GM18867 (cell line): Measurements from ENCODE around the gene UBLCP1.
"Not testable (repeated sequence)": the region's sequence is repeated elsewhere in the genome, so short reads cannot be mapped to it uniquely, and the experiment has no call there.

Experiments used
- ATAC-seq: cut with Tn5 transposase; IDR thresholded peaks from one replicate; pipeline ENCODE4 v1.9.1; 2021; ENCODE audit warnings: mild to moderate bottlenecking, moderate library complexity; ENCODE audit not compliant: unreplicated experiment

Gene UBLCP1

GRCh38 chr5:159249158-159249557 is 13.9 kb upstream of the UBLCP1 start:
- ATAC-seq = no peak

- no peak for ATAC-seq
These were observed 10.9 kb upstream of the UBLCP1 start for GRCh38 chr5:159252195-159252594.

- no peak for ATAC-seq
These were observed 6.1 kb upstream of the UBLCP1 start for GRCh38 chr5:159257007-159257406.

GRCh38 chr5:159257629-159258283 is 5.3 kb upstream of the UBLCP1 start:
- ATAC-seq = no peak

GRCh38 chr5:159258361-159258760 is 4.7 kb upstream of the UBLCP1 start:
- no peak for ATAC-seq

GRCh38 chr5:159260212-159260611 is 2.9 kb upstream of the UBLCP1 start:
- ATAC-seq = not testable (repeated sequence)

GRCh38 chr5:159262472-159262858 is 625 bp upstream of the UBLCP1 start:
- ATAC-seq = peak; percentile 4

GRCh38 chr5:159263569-159263905 is 447 bp downstream of the UBLCP1 start:
- peak; percentile 16 for ATAC-seq

GRCh38 chr5:159266764-159267163 is 3.7 kb downstream of the UBLCP1 start:
- not testable (repeated sequence) for ATAC-seq

GRCh38 chr5:159269723-159270122 is 6.6 kb downstream of the UBLCP1 start:
- no peak for ATAC-seq

- no peak for ATAC-seq
These were observed 10.8 kb downstream of the UBLCP1 start for GRCh38 chr5:159273923-159274322.

GRCh38 chr5:159274676-159275075 is 11.6 kb downstream of the UBLCP1 start:
- ATAC-seq = no peak

- ATAC-seq = peak; percentile 49
These were observed 23.4 kb downstream of the UBLCP1 start for GRCh38 chr5:159286420-159287035.

- no peak for ATAC-seq
These were observed 27.7 kb downstream of the UBLCP1 start for GRCh38 chr5:159290741-159291140.

GRCh38 chr5:159294921-159295320 is 31.8 kb downstream of the UBLCP1 start:
- no peak for ATAC-seq

- ATAC-seq = not testable (repeated sequence)
These were observed 34.2 kb downstream of the UBLCP1 start for GRCh38 chr5:159297300-159297699.

- ATAC-seq = no peak
These were observed 38.4 kb downstream of the UBLCP1 start for GRCh38 chr5:159301466-159301865.

- ATAC-seq = not testable (repeated sequence)
These were observed 39.1 kb downstream of the UBLCP1 start for GRCh38 chr5:159301929-159302860.

GRCh38 chr5:159303286-159303685 is 40.2 kb downstream of the UBLCP1 start:
- no peak for ATAC-seq

- ATAC-seq = no peak
These were observed 42.0 kb downstream of the UBLCP1 start for GRCh38 chr5:159304961-159305595.

- no peak for ATAC-seq
These were observed 46.8 kb downstream of the UBLCP1 start for GRCh38 chr5:159309689-159310433.
